NCI-H146 (cell line): Measurements from ENCODE around the gene SH2D3A.

Source experiments
- DNase-seq: peaks from one replicate; lab custom pipeline; 2025; lab: John Stamatoyannopoulos, UW

The SH2D3A gene

GRCh38 chr19:6708346-6708745 is 58.9 kb downstream of the SH2D3A start:
- DNase-seq = no peak

DNA sequence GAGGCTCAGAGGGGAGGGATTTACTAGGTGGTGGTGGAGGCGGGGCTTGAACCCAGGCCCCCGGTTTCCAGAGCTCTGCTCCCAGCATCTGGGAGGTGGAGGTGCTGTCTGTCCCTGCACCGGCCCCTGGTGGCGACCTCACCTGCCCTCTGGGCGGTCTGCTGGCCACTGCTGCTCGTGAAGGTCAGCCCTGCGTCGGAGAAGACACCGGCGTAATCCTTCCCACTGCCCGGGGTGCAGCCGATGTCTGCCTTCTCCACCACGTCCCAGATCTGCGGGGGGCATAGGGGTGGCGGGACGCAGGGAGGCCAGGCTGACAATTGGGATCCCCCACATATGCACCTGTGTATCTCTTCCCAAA is 59.6 kb downstream of the SH2D3A start:
- no peak for DNase-seq

DNA sequence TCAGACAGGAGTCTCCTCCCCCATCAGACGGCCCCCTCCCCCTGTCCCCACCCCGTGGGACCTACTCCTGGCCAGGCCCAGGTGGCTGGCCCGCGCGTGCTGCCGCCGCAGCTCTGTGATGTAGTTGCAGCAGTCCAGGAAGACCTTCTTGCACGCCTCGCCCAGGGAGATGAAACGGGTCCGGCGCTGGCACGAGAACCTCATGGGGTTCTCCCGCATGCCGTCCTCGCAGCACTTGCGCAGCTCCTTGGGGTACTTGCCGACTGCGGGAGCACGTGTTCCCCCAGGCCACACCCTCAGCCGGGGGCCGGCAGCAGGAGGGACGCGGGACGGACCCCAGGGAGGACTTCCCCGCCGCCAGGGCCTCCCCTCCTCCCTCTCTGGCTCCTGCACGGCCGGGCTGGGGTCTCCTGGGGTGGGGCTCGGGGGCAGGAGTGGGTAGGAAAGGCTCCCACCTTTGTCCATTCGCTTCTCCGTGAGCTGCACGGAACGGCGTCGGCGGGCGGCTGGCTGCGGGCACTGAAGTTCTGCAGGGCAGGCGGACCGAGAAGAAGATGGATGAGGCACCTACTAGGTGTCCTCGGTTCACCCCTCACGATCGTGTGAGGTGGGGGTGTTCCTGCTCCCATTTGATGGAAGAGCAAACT is 60.1 kb downstream of the SH2D3A start:
- DNase-seq = no peak

GRCh38 chr19:6706633-6706958 is 60.6 kb downstream of the SH2D3A start:
- no peak for DNase-seq

DNA sequence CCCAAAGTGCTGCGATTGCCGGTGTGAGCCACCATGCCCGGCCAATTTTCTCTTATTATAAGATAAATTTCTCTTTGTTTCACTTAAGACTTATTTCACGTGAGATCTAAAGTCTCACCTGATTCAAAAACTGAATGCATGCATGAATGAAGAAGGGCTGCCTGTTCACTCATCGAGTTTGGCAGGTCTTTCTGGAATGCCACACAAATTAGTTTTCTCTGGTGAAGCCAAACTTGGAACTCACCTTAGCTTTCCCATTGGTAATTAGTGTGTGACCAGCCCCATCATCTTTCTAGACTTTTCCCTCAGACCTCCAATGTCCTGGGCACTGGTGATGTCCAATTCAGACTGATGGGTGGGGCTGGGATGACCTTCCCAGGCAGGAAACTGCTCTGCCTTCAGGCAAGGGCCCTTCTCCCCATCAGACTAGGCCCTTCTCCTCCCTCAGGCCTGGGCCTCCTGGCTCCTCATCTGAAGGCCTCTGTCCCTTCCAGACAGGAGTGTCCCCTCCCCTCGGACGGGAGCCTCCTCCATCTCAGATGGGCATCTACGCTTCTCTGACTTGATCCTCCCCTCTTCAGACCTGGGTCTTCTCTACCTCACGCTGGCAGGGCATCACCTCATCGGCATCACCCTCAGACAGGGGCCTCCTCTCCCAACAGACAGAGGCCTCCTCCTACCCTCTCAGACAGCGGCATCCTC is 61.2 kb downstream of the SH2D3A start:
- no peak for DNase-seq
